Measurements from ENCODE around the gene NT5C3B.
"Not testable (repeated sequence)": the region's sequence is repeated elsewhere in the genome, so short reads cannot be mapped to it uniquely, and the experiment has no call there.

NT5C3B gene

GRCh38 chr17:41839448-41839847, 3.4 kb upstream of the NT5C3B start:
- not testable (repeated sequence) for DNase-seq

GRCh38 chr17:41837761-41838538, 1.9 kb upstream of the NT5C3B start, which contains the start of gene KLHL10:
KLHL10 (plus strand) TSS chr17:41837825; CDS start chr17:41837933, 108 bp downstream.
- DNase-seq: no peak

- peak; percentile 28 for DNase-seq
Observed at GRCh38 chr17:41836550-41837196, 641 bp upstream of the NT5C3B start.

GRCh38 chr17:41835214-41835799, 725 bp downstream of the NT5C3B start:
- no peak for DNase-seq

GRCh38 chr17:41829961-41830360, 6.1 kb downstream of the NT5C3B start:
- not testable (repeated sequence) for DNase-seq

- DNase-seq: no peak
Observed at GRCh38 chr17:41825175-41825845, 10.7 kb downstream of the NT5C3B start.

GRCh38 chr17:41824086-41824485, 11.9 kb downstream of the NT5C3B start:
- DNase-seq: no peak

- no peak for DNase-seq
Observed at GRCh38 chr17:41823580-41823979, 12.5 kb downstream of the NT5C3B start.

- no peak for DNase-seq
Observed at GRCh38 chr17:41823141-41823524, 12.9 kb downstream of the NT5C3B start.

- no peak for DNase-seq
Observed at GRCh38 chr17:41822216-41823140, 13.6 kb downstream of the NT5C3B start.

- DNase-seq: no peak
Observed at GRCh38 chr17:41821776-41822175, 14.3 kb downstream of the NT5C3B start.

GRCh38 chr17:41818024-41818423, 18.0 kb downstream of the NT5C3B start:
- DNase-seq: no peak

GRCh38 chr17:41816637-41817320, 19.3 kb downstream of the NT5C3B start:
- DNase-seq: no peak

GRCh38 chr17:41814195-41814594, 21.8 kb downstream of the NT5C3B start:
- DNase-seq: peak; percentile 13

- peak; percentile 34 for DNase-seq
Observed at GRCh38 chr17:41813699-41814124, 22.3 kb downstream of the NT5C3B start.

GRCh38 chr17:41813152-41813680, 22.8 kb downstream of the NT5C3B start:
- no peak for DNase-seq

- DNase-seq: peak; percentile 92
Observed at GRCh38 chr17:41812381-41813151, 23.5 kb downstream of the NT5C3B start, which contains the start of gene FKBP10. FKBP10 (plus strand) TSS chr17:41813004; CDS start chr17:41813035, 31 bp downstream.

GRCh38 chr17:41811549-41812380, 24.3 kb downstream of the NT5C3B start, which contains the start of gene P3H4:
P3H4 (minus strand) TSS chr17:41811949; CDS start chr17:41811915, 34 bp downstream.
- DNase-seq: peak; percentile 81

All from fibroblast of skin of back (primary cell).